H9 (cell line): ENCODE data around the gene RALGAPB. TPM values are rescaled to one million over a fixed set of nuclear protein-coding genes. Genes with fewer than 3 reads are reported as not detected.

Experiments used
- DNase-seq: peaks from one replicate; pipeline ENCODE4 v3.0.0-alpha.2; 2017
- H2AFZ ChIP-seq: one replicate; pipeline ENCODE4 v1.6.1; 2013; ENCODE audit warnings: mild to moderate bottlenecking, low read length, control low read depth, moderate library complexity
- H2AK5ac ChIP-seq: 2 replicates; pipeline ENCODE4 v1.6.1; 2013; ENCODE audit warnings: low read length, control low read depth, mixed read lengths; ENCODE audit not compliant: insufficient read length
- H2BK120ac ChIP-seq: one replicate; pipeline ENCODE4 v1.6.1; 2013; ENCODE audit warnings: low read depth, mild to moderate bottlenecking, low read length, control low read depth, inconsistent platforms; ENCODE audit not compliant: poor library complexity, severe bottlenecking
- H2BK12ac ChIP-seq: 2 replicates; pipeline ENCODE4 v1.6.1; 2013; ENCODE audit warnings: low read length, control low read depth, mixed read lengths, low read depth; ENCODE audit not compliant: insufficient read length
- H2BK15ac ChIP-seq: 2 replicates; pipeline ENCODE4 v1.6.1; 2013; ENCODE audit warnings: low read depth, low read length, control low read depth
- H2BK20ac ChIP-seq: one replicate; pipeline ENCODE4 v1.6.1; 2013; ENCODE audit warnings: low read depth, mild to moderate bottlenecking, low read length, control low read depth, inconsistent platforms; ENCODE audit not compliant: poor library complexity, severe bottlenecking
- H2BK5ac ChIP-seq: 2 replicates; pipeline ENCODE4 v1.6.1; 2013; ENCODE audit warnings: low read length, control low read depth, mixed read lengths; ENCODE audit not compliant: insufficient read length
- H3K14ac ChIP-seq: 2 replicates; pipeline ENCODE4 v1.6.1; 2013; ENCODE audit warnings: low read length, control low read depth; ENCODE audit not compliant: insufficient read depth
- H3K18ac ChIP-seq: 2 replicates; pipeline ENCODE4 v1.6.1; 2013; ENCODE audit warnings: low read depth, mild to moderate bottlenecking, mixed read lengths, low read length, control low read depth; ENCODE audit not compliant: insufficient read length
- H3K23ac ChIP-seq: 2 replicates; pipeline ENCODE4 v1.6.1; 2013; ENCODE audit warnings: low read length, control low read depth, mixed read lengths, low read depth; ENCODE audit not compliant: insufficient read length
- H3K23me2 ChIP-seq: 2 replicates; pipeline ENCODE4 v1.6.1; 2013; ENCODE audit warnings: low read depth, mild to moderate bottlenecking, mixed read lengths, low read length, control low read depth; ENCODE audit not compliant: insufficient read length, poor library complexity, severe bottlenecking
- H3K27ac ChIP-seq: 2 replicates; pipeline ENCODE4 v1.5.1; 2013; ENCODE audit warnings: low read length, control low read depth, mixed read lengths, low read depth; ENCODE audit not compliant: insufficient read length
- H3K27me3 ChIP-seq: 2 replicates; pipeline ENCODE4 v1.6.1; 2013; ENCODE audit warnings: low read length, control low read depth, inconsistent platforms; ENCODE audit not compliant: insufficient read depth
- H3K4ac ChIP-seq: 2 replicates; pipeline ENCODE4 v1.6.1; 2013; ENCODE audit warnings: low read depth, mild to moderate bottlenecking, control low read depth, inconsistent platforms, low read length, moderate library complexity
- H3K4me1 ChIP-seq: 2 replicates; pipeline ENCODE4 v1.6.1; 2013; ENCODE audit warnings: low read length, control low read depth, inconsistent platforms; ENCODE audit not compliant: insufficient read depth
- H3K4me2 ChIP-seq: 2 replicates; pipeline ENCODE4 v1.6.1; 2013; ENCODE audit warnings: low read length, control low read depth, mixed read lengths; ENCODE audit not compliant: insufficient read length, insufficient read depth
- H3K56ac ChIP-seq: 2 replicates; pipeline ENCODE4 v1.6.1; 2013; ENCODE audit warnings: low read depth, mild to moderate bottlenecking, mixed read lengths, low read length, control low read depth; ENCODE audit not compliant: insufficient read length
- H3K79me1 ChIP-seq: 2 replicates; pipeline ENCODE4 v1.6.1; 2013; ENCODE audit warnings: low read depth, mild to moderate bottlenecking, moderate library complexity, low read length, control low read depth, inconsistent platforms; ENCODE audit not compliant: insufficient read depth, poor library complexity, severe bottlenecking
- H3K79me2 ChIP-seq: 2 replicates; pipeline ENCODE4 v1.6.1; 2013; ENCODE audit warnings: low read length, control low read depth, inconsistent platforms; ENCODE audit not compliant: insufficient read depth
- H3K9ac ChIP-seq: 2 replicates; pipeline ENCODE4 v1.6.1; 2013; ENCODE audit warnings: low read length, control low read depth, mixed read lengths; ENCODE audit not compliant: insufficient read length; ENCODE audit errors: extremely low read depth
- H3K9me3 ChIP-seq: one replicate; pipeline ENCODE4 v1.6.1; 2013; ENCODE audit warnings: low read depth, low read length, inconsistent platforms; ENCODE audit not compliant: control insufficient read depth
- H3T11ph ChIP-seq: one replicate; pipeline ENCODE4 v1.6.1; 2013; ENCODE audit warnings: mild to moderate bottlenecking, low read length, control low read depth, inconsistent platforms
- H4K20me1 ChIP-seq: one replicate; pipeline ENCODE4 v1.6.1; 2013; ENCODE audit not compliant: control insufficient read depth, insufficient read length, insufficient read depth
- H4K5ac ChIP-seq: 2 replicates; pipeline ENCODE4 v1.6.1; 2013; ENCODE audit warnings: low read depth, mild to moderate bottlenecking, mixed read lengths, low read length, control low read depth; ENCODE audit not compliant: insufficient read length
- H4K8ac ChIP-seq: replicated peaks from 2 replicates; pipeline ENCODE4 v1.6.1; 2013; ENCODE audit warnings: low read length, control low read depth, mixed read lengths, low read depth; ENCODE audit not compliant: insufficient read length
- H4K91ac ChIP-seq: 2 replicates; pipeline ENCODE4 v1.6.1; 2013; ENCODE audit warnings: low read depth, mild to moderate bottlenecking, moderate library complexity, mixed read lengths, low read length, control low read depth; ENCODE audit not compliant: insufficient read length
- H3K27ac Mint-ChIP-seq, 3 experiments: 2 replicates in 2 of 3; 3 replicates in 1 of 3; pipeline ENCODE4 v1.8.0; 2020 to 2021; ENCODE audit warnings: mixed read lengths in 3 of 3, mild to moderate bottlenecking in 1 of 3, moderate library complexity in 1 of 3
- H3K27me3 Mint-ChIP-seq: 2 replicates; pipeline ENCODE4 v1.8.0; 2021; ENCODE audit warnings: low read depth, mild to moderate bottlenecking, moderate library complexity, mixed read lengths
- H3K36me3 Mint-ChIP-seq, 3 experiments: 2 replicates in 2 of 3; 3 replicates in 1 of 3; pipeline ENCODE4 v1.8.0; 2020 to 2021; ENCODE audit warnings: low read depth in 3 of 3, mixed read lengths in 3 of 3; ENCODE audit not compliant: insufficient read depth in 1 of 3
- H3K4me1 Mint-ChIP-seq, 2 experiments: 2 replicates each; pipeline ENCODE4 v1.8.0; 2020; ENCODE audit warnings: mixed read lengths in 2 of 2
- H3K4me3 Mint-ChIP-seq, 2 experiments: 2 replicates in 1 of 2; 3 replicates in 1 of 2; pipeline ENCODE4 v1.8.0; 2020 to 2021; ENCODE audit warnings: mild to moderate bottlenecking in 2 of 2, mixed read lengths in 2 of 2, moderate library complexity in 1 of 2
- H3K9me3 Mint-ChIP-seq, 2 experiments: 2 replicates in 1 of 2; 3 replicates in 1 of 2; pipeline ENCODE4 v1.8.0; 2020; ENCODE audit warnings: mild to moderate bottlenecking in 2 of 2, mixed read lengths in 2 of 2, moderate library complexity in 1 of 2
- WGBS: extraction: QIAGEN DNeasy Blood & Tissue Kit; methylation state at CpG from one replicate; pipeline ENCODE4 v1.1.7; 2013; ENCODE audit warnings: missing lambda C conversion rate, low lambda C conversion rate, mixed read lengths; ENCODE audit not compliant: insufficient read length; ENCODE audit errors: extremely low coverage; 5-methylcytosine and 5-hydroxymethylcytosine counted together
- total RNA-seq: library from RNA; stranded (reverse); gene quantifications from 2 replicates; pipeline ENCODE4 v1.2.1, GENCODE V29; 2021
- TF ChIP-seq, protein P1 (sequence below): fragments of 200-600 bp; sonication (generic); conservative IDR thresholded peaks from 3 replicates; pipeline ENCODE4 v1.8.0; 2021; ENCODE audit warnings: antibody characterized with exemption, mild to moderate bottlenecking

RALGAPB gene
- total RNA-seq, 1 experiment from 2014 or later, result 28.5 TPM

DNA sequence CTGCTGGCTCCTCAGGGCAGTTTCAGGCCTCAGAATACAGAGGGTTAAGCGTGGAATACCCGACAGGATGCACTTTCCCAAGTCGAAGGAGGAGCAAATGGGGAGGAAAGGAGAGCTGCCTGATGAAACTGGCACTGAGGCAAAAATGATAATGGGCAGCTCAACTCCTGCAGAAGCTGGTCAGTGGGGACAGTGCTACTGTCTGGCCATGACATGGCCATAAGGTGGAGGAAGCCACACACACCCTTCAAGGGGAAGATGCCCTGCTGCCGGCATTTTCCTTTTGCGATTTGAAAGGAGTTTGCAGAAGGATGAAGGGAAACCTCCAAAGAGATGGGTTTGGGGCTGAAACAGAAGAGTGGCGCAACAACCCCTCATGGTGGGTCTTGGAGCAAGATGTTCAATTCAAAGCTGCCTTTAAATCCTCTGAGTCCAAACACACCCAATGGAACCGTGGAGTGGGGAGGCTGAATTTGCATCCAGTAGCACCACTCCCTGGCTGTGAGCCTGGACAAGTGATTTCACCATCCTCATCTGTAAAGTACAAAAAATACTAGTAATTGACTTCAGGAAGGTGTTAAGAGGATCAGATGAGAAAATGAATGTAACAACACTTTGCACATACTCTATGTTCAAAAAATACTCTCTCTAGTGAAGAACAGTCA lies 111.6 kb downstream of the RALGAPB start:
- H3K27me3 ChIP-seq, result no peaks in the 10 kb centered on the region

More for the DNA sequence above, 111.6 kb downstream of the RALGAPB start:
- Histone ChIP-seq H4K5ac (no peak overlapping the region), H3T11ph (no peak overlapping the region), H3K4me2 (no peak overlapping the region), H2BK15ac (no peak overlapping the region), H3K4me1 (no peaks in the 10 kb centered on the region), H4K91ac (no peak overlapping the region), H2BK5ac (no peak overlapping the region), H3K79me2 (no peaks in the 10 kb centered on the region), H2BK120ac (no peak overlapping the region), H3K23ac (no peak overlapping the region), H2BK20ac (no peak overlapping the region), H3K9me3 (no peaks in the 10 kb centered on the region), H3K79me1 (no peaks in the 10 kb centered on the region), H3K18ac (no peak overlapping the region), H4K8ac (no peak overlapping the region), H2AK5ac (no peak overlapping the region), H2BK12ac (no peak overlapping the region), H3K14ac (no peak overlapping the region), H2AFZ (no peak overlapping the region), H3K56ac (no peak overlapping the region), H3K9ac (no peak overlapping the region), H4K20me1 (no peaks in the 10 kb centered on the region), H3K4ac (no peak overlapping the region), H3K23me2 (no peaks in the 10 kb centered on the region), H3K27ac (no peak overlapping the region)
- no CpG with 5 or more reads among the region's 7 CpGs for WGBS
- H3K27ac Mint-ChIP-seq, result no peak overlapping the region
- peaks cover 1% of the 10 kb centered on the region; the same call in 1 of the 2 replicates for H3K27me3 Mint-ChIP-seq
- peaks cover 18 to 23% of the 10 kb centered on the region in 2 experiments for H3K4me1 Mint-ChIP-seq
- H3K4me3 Mint-ChIP-seq, result no peak overlapping the region; a peak in 1 of 5 replicates
- DNase-seq, result no peak
- no peaks in the 10 kb centered on the region for H3K9me3 Mint-ChIP-seq
- TF ChIP-seq, protein P1, sequence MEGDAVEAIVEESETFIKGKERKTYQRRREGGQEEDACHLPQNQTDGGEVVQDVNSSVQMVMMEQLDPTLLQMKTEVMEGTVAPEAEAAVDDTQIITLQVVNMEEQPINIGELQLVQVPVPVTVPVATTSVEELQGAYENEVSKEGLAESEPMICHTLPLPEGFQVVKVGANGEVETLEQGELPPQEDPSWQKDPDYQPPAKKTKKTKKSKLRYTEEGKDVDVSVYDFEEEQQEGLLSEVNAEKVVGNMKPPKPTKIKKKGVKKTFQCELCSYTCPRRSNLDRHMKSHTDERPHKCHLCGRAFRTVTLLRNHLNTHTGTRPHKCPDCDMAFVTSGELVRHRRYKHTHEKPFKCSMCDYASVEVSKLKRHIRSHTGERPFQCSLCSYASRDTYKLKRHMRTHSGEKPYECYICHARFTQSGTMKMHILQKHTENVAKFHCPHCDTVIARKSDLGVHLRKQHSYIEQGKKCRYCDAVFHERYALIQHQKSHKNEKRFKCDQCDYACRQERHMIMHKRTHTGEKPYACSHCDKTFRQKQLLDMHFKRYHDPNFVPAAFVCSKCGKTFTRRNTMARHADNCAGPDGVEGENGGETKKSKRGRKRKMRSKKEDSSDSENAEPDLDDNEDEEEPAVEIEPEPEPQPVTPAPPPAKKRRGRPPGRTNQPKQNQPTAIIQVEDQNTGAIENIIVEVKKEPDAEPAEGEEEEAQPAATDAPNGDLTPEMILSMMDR, result no peak
- H3K36me3 Mint-ChIP-seq, result no peaks in the 10 kb centered on the region
